ENCODE measurements around the gene OGFR. TPM values are rescaled to one million over a fixed set of nuclear protein-coding genes. Genes with fewer than 3 reads are reported as not detected.

The OGFR gene
- polyA plus RNA-seq, 1 donor (not counting 4 experiments of a cell fraction or from before 2014, with no cell fraction given), result 39.8 TPM

DNA sequence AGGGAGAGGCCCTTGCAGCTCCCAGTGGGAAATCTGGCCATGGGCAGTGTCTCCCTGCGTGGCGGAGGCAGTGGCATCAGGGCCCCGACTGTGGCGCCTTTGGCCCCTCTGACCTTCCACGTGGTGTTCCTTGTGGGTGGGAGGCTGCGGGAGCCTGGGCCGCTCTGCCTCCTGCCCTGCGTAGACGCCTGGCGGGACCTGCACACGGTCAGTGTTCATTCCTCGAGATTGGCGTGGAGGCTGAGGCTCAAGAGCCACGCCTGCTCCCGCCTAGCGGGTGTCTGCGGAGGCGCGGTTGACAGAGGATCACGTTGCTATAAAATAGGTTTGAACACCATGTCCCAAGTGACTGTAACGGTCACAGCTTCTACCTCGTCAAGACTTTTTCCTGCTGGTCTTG, 26.2 kb downstream of the OGFR start:
- Histone ChIP-seq H3K79me2 (ENCODE audit: control insufficient read depth, insufficient read depth, low read length) (no peaks in the 10 kb centered on the region), H3K4me2 (ENCODE audit: control insufficient read depth, extremely low read depth, insufficient read depth, low read depth, low read length) (no peak overlapping the region), H2AFZ (ENCODE audit: control insufficient read depth, low read length) (no peak overlapping the region), H4K20me1 (ENCODE audit: control insufficient read depth, extremely low read depth, insufficient read depth, low read length) (no peaks in the 10 kb centered on the region), H3K36me3 (ENCODE audit: control insufficient read depth in 2 of 2, extremely low read depth in 1 of 2, insufficient read depth in 2 of 2, low read length in 2 of 2) (no peaks in the 10 kb centered on the region), H3K4me3 (ENCODE audit: control insufficient read depth in 2 of 3, extremely low read depth in 1 of 3, insufficient read depth in 2 of 3, low read depth in 1 of 3, low read length in 3 of 3) (no peak overlapping the region), H3K9me1 (ENCODE audit: control insufficient read depth, extremely low read depth, insufficient read depth, low read length) (no peaks in the 10 kb centered on the region), H3K27me3 (ENCODE audit: control insufficient read depth, extremely low read depth, insufficient read depth, low read length) (no peaks in the 10 kb centered on the region), H3K9me3 (ENCODE audit: control insufficient read depth, low read depth, low read length) (no peaks in the 10 kb centered on the region), H3K27ac (ENCODE audit: control insufficient read depth, insufficient read depth, low read length) (no peak overlapping the region), H3K4me1 (ENCODE audit: control insufficient read depth, extremely low read depth, insufficient read depth, low read length) (peaks cover 29% of the 10 kb centered on the region), H3K9ac (ENCODE audit: control insufficient read depth, extremely low read depth, insufficient read depth, low read length) (no peak overlapping the region)
- dilution Hi-C loops (cut with MboI; ENCODE audit: extremely low pct_ligation_motif_present, low sequenced_read_pairs), result no loop called here
- FAIRE-seq (no peak), DNase-seq (ENCODE audit: low read depth, low spot score) (no peak)
- TF ChIP-seq, protein P1, sequence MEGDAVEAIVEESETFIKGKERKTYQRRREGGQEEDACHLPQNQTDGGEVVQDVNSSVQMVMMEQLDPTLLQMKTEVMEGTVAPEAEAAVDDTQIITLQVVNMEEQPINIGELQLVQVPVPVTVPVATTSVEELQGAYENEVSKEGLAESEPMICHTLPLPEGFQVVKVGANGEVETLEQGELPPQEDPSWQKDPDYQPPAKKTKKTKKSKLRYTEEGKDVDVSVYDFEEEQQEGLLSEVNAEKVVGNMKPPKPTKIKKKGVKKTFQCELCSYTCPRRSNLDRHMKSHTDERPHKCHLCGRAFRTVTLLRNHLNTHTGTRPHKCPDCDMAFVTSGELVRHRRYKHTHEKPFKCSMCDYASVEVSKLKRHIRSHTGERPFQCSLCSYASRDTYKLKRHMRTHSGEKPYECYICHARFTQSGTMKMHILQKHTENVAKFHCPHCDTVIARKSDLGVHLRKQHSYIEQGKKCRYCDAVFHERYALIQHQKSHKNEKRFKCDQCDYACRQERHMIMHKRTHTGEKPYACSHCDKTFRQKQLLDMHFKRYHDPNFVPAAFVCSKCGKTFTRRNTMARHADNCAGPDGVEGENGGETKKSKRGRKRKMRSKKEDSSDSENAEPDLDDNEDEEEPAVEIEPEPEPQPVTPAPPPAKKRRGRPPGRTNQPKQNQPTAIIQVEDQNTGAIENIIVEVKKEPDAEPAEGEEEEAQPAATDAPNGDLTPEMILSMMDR (optimal IDR thresholded peaks at IDR 0.05 in 1 of 3, IDR thresholded peaks at IDR 0.05 in 1 of 3, conservative IDR thresholded peaks at IDR 0.05 in 1 of 3; ENCODE audit: extremely low read depth in 1 of 3, insufficient read depth in 2 of 3, low read length in 3 of 3), result no peak
- TF ChIP-seq EZH2 (IDR thresholded peaks at IDR 0.05; ENCODE audit: low read length), result no peak

DNA sequence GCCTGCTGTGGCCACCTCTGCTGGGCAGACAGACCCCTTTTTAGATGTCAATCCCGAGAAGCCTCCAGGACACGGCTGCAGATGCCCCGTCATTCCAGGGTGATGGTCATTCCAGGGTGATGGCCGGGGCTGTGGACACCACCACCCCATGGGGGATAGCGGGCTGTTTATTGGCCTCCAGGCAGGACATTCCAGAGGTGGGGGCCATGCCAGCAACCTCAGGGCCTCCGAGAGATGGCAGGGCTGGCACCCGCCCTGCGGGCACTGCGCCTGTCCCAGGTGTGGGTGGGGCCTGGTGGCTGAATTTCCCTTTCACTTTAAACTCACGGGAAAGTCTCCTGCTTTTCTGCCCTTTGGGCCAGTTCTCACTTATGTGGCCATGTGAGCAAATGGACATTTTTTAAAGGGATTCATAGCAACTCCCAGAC, 26.7 kb downstream of the OGFR start:
- no peak overlapping the region for H3K27ac ChIP-seq (ENCODE audit: control insufficient read depth, insufficient read depth, low read length)
- TF ChIP-seq EZH2 (IDR thresholded peaks at IDR 0.05; ENCODE audit: low read length), result no peak
- TF ChIP-seq, protein P1 (optimal IDR thresholded peaks at IDR 0.05 in 1 of 3, IDR thresholded peaks at IDR 0.05 in 1 of 3, conservative IDR thresholded peaks at IDR 0.05 in 1 of 3; ENCODE audit: extremely low read depth in 1 of 3, insufficient read depth in 2 of 3, low read length in 3 of 3), result no peak
- peak overlapping the region in 1 of 3 experiments; percentile 2 for H3K4me3 ChIP-seq (ENCODE audit: control insufficient read depth in 2 of 3, extremely low read depth in 1 of 3, insufficient read depth in 2 of 3, low read depth in 1 of 3, low read length in 3 of 3)

More for the DNA sequence above, 26.7 kb downstream of the OGFR start:
- Histone ChIP-seq H4K20me1 (ENCODE audit: control insufficient read depth, extremely low read depth, insufficient read depth, low read length) (no peaks in the 10 kb centered on the region), H3K4me1 (ENCODE audit: control insufficient read depth, extremely low read depth, insufficient read depth, low read length) (peaks cover 31% of the 10 kb centered on the region), H3K9ac (ENCODE audit: control insufficient read depth, extremely low read depth, insufficient read depth, low read length) (no peak overlapping the region), H3K9me3 (ENCODE audit: control insufficient read depth, low read depth, low read length) (no peaks in the 10 kb centered on the region), H3K27me3 (ENCODE audit: control insufficient read depth, extremely low read depth, insufficient read depth, low read length) (no peaks in the 10 kb centered on the region), H2AFZ (ENCODE audit: control insufficient read depth, low read length) (no peak overlapping the region), H3K36me3 (ENCODE audit: control insufficient read depth in 2 of 2, extremely low read depth in 1 of 2, insufficient read depth in 2 of 2, low read length in 2 of 2) (no peaks in the 10 kb centered on the region), H3K9me1 (ENCODE audit: control insufficient read depth, extremely low read depth, insufficient read depth, low read length) (no peaks in the 10 kb centered on the region), H3K79me2 (ENCODE audit: control insufficient read depth, insufficient read depth, low read length) (no peaks in the 10 kb centered on the region), H3K4me2 (ENCODE audit: control insufficient read depth, extremely low read depth, insufficient read depth, low read depth, low read length) (peak overlapping the region; percentile 29)
- DNase-seq (ENCODE audit: low read depth, low spot score) (no peak), FAIRE-seq (peak; percentile 20)
- dilution Hi-C loops (cut with MboI; ENCODE audit: extremely low pct_ligation_motif_present, low sequenced_read_pairs), result no loop called here

Data from keratinocyte (primary cell).